Effector memory CD4-positive, alpha-beta T cell (primary cell): ENCODE data around the gene INO80B.
"Not testable (repeated sequence)": the region's sequence is repeated elsewhere in the genome, so short reads cannot be mapped to it uniquely, and the experiment has no call there.

Experiments used
- DNase-seq, 3 donors: peaks; one replicate each; pipeline ENCODE4 v3.0.0-alpha.2; 2020
- H3K27ac ChIP-seq: 2 replicates; pipeline ENCODE4 v1.7.0; 2013; ENCODE audit warnings: mild to moderate bottlenecking, low read length, moderate library complexity; ENCODE audit not compliant: insufficient read depth, poor library complexity, severe bottlenecking
- H3K27me3 ChIP-seq: replicated peaks from 2 replicates; pipeline ENCODE4 v1.7.0; 2013; ENCODE audit warnings: mild to moderate bottlenecking, low read length; ENCODE audit not compliant: insufficient read depth, control insufficient read depth, poor library complexity, severe bottlenecking
- H3K36me3 ChIP-seq: 2 replicates; pipeline ENCODE4 v1.7.0; 2013; ENCODE audit warnings: mild to moderate bottlenecking, low read length, moderate library complexity; ENCODE audit not compliant: control insufficient read depth, insufficient read depth
- H3K4me1 ChIP-seq: 2 replicates; pipeline ENCODE4 v1.7.0; 2013; ENCODE audit warnings: low read length, mild to moderate bottlenecking; ENCODE audit not compliant: control insufficient read depth, insufficient read depth, poor library complexity, severe bottlenecking
- H3K4me3 ChIP-seq: 2 replicates; pipeline ENCODE4 v1.7.0; 2013; ENCODE audit warnings: low read length, low read depth, mild to moderate bottlenecking; ENCODE audit not compliant: insufficient read depth, poor library complexity, severe bottlenecking
- H3K9me3 ChIP-seq: 2 replicates; pipeline ENCODE4 v1.7.0; 2013; ENCODE audit warnings: mild to moderate bottlenecking, low read length, moderate library complexity; ENCODE audit not compliant: control insufficient read depth

The INO80B gene

DNA sequence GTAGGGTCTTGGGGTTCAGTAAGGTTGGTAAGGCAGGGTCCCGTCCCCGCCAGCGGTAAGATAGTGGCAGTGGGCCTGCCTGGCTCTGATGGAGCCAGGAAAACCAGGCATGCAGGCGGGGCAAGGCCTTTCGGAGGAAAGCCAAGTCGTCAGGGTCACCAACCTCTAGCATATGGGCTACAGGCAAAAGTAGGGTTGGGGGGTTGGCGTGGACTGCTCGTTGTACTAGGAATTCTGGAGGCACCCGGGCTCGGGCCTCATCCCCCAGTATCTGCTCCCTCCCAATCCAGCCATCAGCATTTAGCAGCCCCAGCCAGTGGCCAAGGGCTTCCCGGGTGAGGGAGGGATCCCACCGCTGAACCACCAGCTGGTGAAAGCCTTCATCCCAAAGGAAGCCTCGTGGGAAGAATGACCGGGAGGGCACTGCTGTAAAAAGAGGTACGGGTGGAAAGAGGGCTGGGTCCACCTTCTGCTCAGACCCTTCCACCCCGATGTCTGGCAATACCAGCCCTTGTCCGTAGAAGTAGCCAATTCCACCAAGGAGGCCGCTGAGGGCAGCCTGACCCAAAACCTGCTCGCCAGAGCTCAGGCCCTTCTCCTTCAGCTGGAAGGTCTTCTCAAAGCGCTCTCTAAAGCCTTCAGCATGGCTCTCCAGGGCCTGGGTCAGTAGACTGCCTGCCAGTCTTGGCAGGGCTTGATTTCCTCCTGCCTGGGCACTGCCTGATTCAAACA lies 7.3 kb downstream of the INO80B start:
- Histone ChIP-seq H3K9me3 (no peaks in the 10 kb centered on the region), H3K36me3 (peaks cover 15% of the 10 kb centered on the region), H3K4me1 (peaks cover 9% of the 10 kb centered on the region), H3K4me3 (no peak overlapping the region), H3K27me3 (no peaks in the 10 kb centered on the region), H3K27ac (no peak overlapping the region)
- DNase-seq, result no peak

DNA sequence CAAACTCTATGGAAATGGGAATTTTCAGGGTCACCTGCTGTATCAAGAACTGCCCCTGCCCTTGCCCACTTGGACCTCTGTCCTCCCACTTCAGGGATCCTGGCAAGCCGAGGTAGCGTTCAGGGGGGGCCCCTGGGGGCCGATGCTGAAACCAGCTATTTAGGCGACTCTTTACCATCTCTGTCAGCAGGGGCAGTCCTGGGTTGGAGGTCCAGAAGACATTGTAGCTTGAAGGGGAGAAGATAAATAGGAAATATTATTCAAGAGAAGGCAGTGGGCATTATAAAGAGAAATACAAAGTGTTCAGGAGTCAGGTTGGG lies 7.9 kb downstream of the INO80B start:
- H3K27ac ChIP-seq, result no peak overlapping the region
- peaks cover 9% of the 10 kb centered on the region for H3K4me1 ChIP-seq
- H3K4me3 ChIP-seq, result no peak overlapping the region
- DNase-seq, result no peak
- H3K9me3 ChIP-seq, result no peaks in the 10 kb centered on the region
- H3K36me3 ChIP-seq, result peaks cover 15% of the 10 kb centered on the region
- H3K27me3 ChIP-seq, result no peaks in the 10 kb centered on the region

DNA sequence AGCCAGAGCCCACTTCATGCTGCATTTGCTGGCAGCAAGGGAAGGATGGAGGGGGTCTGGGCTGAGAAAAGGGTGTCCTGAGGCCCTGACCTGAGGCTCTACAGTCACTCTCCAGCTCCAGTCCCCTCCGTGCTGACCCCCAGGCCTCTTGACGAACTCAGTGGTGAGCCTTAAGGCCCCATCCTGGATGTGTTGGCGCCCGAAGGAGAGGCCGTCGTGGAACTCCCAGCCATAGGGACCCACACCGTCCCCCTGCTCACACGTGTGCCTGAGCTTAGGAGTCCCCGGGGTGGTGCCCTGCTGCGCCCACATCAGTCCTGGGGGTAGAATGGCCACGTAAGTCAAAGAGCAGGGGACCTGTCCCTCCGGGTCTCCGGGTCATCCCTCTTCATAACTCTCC lies 9.5 kb downstream of the INO80B start:
- Histone ChIP-seq H3K27ac (peak overlapping the region; percentile 92), H3K4me3 (peak overlapping the region; percentile 89), H3K36me3 (peaks cover 15% of the 10 kb centered on the region), H3K4me1 (peaks cover 9% of the 10 kb centered on the region), H3K27me3 (no peaks in the 10 kb centered on the region), H3K9me3 (no peaks in the 10 kb centered on the region)
- no peak for DNase-seq

DNA sequence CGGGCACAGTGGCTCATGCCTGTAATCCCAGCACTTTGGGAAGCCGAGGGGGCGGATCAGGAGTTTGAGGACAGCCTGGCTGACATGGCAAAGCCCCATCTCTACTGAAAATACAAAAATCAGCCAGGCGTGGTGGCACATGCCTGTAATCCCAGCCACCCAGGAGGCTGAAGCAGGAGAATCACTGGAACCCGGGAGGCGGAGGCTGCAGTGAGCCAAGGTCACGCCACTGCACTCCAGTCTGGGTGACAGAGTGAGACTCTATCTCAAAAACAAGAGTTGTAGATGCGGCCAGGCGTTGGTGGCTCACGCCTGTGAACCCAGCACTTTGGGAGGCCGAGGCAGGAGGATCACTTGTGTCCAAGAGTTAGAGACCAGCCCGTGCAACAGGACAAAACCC lies 15.9 kb downstream of the INO80B start:
- not testable (repeated sequence) for H3K4me3 ChIP-seq, H3K27me3 ChIP-seq, DNase-seq, H3K36me3 ChIP-seq, H3K9me3 ChIP-seq
- peaks cover 16% of the 10 kb centered on the region for H3K4me1 ChIP-seq
- H3K27ac ChIP-seq, result peak overlapping the region; percentile 22

DNA sequence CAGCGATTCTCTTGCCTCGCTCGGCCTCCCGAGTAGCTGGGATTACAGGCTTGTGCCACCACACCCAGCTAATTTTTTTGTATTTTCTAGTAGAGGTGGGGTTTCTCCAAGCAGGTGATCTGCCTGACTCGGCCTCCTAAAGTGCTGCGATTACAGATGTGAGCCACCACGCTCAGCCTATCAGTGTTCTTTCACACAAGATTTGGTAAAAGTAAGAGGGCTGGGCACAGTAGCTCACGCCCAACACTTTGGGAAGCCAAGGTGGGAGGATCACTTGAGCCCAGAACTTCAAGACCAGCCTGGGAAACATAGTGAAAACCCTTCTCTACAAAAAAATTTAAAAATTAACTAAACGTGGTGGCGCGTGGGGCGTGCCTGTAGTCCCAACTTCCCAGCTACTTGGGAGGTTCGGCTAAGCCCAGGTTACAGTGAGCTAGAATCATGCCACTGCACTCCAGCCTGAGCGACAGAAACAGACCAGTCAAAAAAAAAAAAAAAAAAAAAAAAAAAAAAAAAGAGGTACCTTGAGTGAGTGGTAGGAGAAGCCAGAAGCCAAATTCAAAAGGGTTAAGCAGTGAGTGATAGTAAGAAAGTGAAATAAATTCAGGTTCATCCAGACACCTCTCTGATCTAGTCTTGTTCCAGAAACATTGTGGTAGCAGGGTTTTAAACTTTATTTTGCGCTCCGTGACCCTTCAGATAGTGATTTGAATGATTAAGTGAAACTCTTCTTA lies 16.6 kb downstream of the INO80B start:
- no peak for DNase-seq
- Histone ChIP-seq H3K36me3 (peaks cover 8% of the 10 kb centered on the region), H3K27me3 (no peaks in the 10 kb centered on the region), H3K9me3 (no peaks in the 10 kb centered on the region), H3K27ac (peak overlapping the region; percentile 81), H3K4me3 (peak overlapping the region; percentile 58), H3K4me1 (peaks cover 16% of the 10 kb centered on the region)

DNA sequence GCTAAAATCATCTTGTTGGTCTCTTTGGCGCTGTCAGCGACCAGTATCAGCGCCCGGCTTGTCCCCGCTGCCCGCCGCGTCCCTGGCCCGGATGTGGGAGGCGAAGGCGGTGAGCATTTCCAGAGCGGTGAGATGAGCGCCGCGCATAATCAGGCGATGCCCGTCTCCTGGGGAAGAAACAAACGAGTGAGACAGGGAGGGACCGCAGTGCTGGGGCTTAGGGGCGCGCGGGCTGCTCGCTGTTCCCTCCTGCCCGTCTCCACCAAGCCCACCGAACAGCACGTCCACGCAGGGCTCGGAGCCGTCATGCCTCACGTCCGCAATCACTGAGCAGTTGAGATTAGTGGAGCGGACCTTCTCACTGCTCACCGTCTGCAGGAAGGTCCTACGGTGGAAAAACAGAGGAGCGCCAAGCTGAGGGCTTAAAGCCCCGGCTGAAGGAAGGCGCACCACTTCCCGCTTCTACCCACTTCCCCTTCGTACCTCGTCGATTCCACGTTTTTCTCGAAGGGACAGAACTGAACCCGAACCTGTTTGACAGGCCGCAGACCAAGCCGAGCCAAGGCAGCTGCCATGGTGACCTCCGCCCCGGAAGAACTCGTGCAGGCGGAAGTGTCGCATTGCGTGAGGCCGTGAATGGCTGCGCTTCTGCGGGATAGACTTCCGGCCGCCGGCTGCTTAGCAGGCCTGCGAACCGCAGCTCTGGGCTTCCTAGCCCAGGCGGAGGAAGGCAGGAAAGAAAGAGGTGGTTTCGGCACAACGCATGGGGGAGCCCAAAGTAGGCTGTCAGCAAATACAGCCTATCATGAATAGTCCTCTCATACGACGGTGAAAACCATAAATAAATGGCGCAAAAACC lies 17.4 kb downstream of the INO80B start, which contains the start of gene MRPL53:
Gene MRPL53 (minus strand): TSS at position 595 of the 859 bp plus-strand sequence. CDS start 20 bp downstream, at position 575.
- no peaks in the 10 kb centered on the region for H3K27me3 ChIP-seq
- peak within 1 kb of the TSS; percentile 58 for H3K4me3 ChIP-seq
- H3K4me1 ChIP-seq, result peaks cover 16% of the 10 kb centered on the region
- DNase-seq, result peak; percentile 91 to 96 (median 92)
- peaks cover 8% of the 10 kb centered on the region for H3K36me3 ChIP-seq
- H3K27ac ChIP-seq, result peak within 1 kb of the TSS; percentile 81
- H3K9me3 ChIP-seq, result no peaks in the 10 kb centered on the region

DNA sequence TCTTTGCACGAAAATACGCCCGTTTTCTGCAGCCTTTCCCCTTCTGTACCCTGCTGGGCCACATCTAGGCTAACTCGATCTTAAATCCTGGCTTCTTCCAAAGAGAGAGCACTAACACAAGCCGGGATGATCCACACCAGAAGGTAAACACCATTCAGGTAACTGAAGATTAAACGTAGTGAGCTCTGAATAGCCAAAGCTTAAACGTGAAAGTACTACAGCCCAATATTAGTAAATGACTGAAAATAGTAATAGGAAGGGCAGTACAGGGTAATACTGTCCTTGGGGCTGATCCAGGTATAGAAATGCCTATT lies 18.0 kb downstream of the INO80B start:
- no peak for DNase-seq
- peak overlapping the region; percentile 58 for H3K4me3 ChIP-seq
- no peaks in the 10 kb centered on the region for H3K27me3 ChIP-seq
- no peaks in the 10 kb centered on the region for H3K9me3 ChIP-seq
- H3K27ac ChIP-seq, result peak overlapping the region; percentile 81
- H3K4me1 ChIP-seq, result peaks cover 16% of the 10 kb centered on the region
- H3K36me3 ChIP-seq, result peaks cover 8% of the 10 kb centered on the region

DNA sequence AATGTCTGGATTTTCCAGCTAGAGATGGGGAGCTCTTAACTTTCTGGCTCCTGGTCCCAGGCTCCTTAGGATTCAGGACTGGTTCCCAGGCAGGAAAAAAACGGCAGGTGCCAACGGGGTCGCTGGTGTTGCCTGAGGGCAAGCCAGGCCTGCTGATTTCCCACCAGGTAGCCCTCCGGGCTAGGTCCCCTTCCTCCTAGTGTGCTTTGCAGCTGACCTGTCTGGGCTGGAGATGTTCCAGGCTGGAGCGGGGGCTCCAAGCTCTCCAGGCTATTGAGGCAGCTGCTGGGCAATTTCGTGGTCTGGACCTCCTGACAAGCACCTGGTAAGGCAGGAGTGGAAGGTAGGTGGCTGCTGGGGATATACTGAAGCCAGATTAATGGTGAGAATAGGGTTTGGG lies 19.6 kb downstream of the INO80B start:
- no peaks in the 10 kb centered on the region for H3K27me3 ChIP-seq
- H3K9me3 ChIP-seq, result no peaks in the 10 kb centered on the region
- H3K36me3 ChIP-seq, result peaks cover 8% of the 10 kb centered on the region
- H3K4me1 ChIP-seq, result peaks cover 16% of the 10 kb centered on the region
- H3K27ac ChIP-seq, result no peak overlapping the region
- no peak overlapping the region for H3K4me3 ChIP-seq
- DNase-seq, result no peak

DNA sequence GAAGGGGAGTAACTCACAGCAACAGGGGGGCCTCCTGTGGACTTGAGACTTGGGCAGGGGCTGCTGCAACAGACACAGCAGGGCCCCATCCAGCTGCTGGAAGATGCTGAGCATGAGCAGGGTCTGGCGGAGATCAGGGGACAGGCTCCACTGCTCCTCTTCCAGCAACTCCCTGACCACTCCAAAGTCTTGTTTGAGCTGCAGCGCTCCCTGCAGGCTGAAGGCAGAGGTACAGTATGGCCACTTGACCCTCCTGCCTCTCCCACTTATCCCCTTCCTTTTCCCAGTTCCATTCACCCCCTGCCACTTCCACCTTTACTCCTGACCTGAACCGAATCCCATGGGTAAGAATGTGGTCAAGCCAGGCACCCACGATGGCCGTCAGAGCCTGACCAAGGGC lies 20.0 kb downstream of the INO80B start:
- no peaks in the 10 kb centered on the region for H3K27me3 ChIP-seq
- no peaks in the 10 kb centered on the region for H3K9me3 ChIP-seq
- DNase-seq, result no peak
- H3K36me3 ChIP-seq, result peaks cover 8% of the 10 kb centered on the region
- peaks cover 16% of the 10 kb centered on the region for H3K4me1 ChIP-seq
- H3K27ac ChIP-seq, result no peak overlapping the region
- H3K4me3 ChIP-seq, result no peak overlapping the region

DNA sequence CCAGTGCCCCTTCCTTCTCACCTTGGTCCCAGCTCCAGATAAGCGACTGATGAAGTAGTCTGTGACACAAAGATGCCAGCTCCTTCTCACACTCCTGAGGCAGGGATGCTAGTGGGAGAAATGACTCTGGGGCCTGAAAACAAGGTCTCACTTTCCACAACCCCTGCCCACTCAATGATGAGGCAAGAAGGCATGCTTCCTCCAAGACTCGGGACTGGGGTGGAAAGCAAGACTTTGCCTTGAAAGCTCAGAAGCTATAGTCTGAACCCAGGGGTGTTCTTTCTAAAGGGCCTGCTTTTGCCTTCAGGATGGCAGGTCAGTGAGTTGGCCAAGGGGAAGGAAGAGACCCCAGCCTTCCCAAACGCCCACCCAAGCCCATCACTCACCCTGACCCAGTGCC lies 26.5 kb downstream of the INO80B start:
- H3K4me1 ChIP-seq, result peaks cover 21% of the 10 kb centered on the region
- peak overlapping the region; percentile 100 for H3K4me3 ChIP-seq
- peak overlapping the region; percentile 98 for H3K27ac ChIP-seq
- H3K27me3 ChIP-seq, result no peaks in the 10 kb centered on the region
- no peak for DNase-seq
- no peaks in the 10 kb centered on the region for H3K9me3 ChIP-seq
- H3K36me3 ChIP-seq, result peaks cover 8% of the 10 kb centered on the region
